Activated CD4-positive, alpha-beta T cell treated with anti-CD3 and anti-CD28 coated beads, Interleukin-2, amount 50 U/mL, for 16 hours (primary cell): ENCODE results near the gene SMAP2.

Experiments
- DNase-seq: peaks from one replicate; pipeline ENCODE4 v3.0.0-alpha.2; 2020

Gene SMAP2

GRCh38 chr1:40422630-40423263, 49.2 kb downstream of the SMAP2 start:
- no peak for DNase-seq

DNA sequence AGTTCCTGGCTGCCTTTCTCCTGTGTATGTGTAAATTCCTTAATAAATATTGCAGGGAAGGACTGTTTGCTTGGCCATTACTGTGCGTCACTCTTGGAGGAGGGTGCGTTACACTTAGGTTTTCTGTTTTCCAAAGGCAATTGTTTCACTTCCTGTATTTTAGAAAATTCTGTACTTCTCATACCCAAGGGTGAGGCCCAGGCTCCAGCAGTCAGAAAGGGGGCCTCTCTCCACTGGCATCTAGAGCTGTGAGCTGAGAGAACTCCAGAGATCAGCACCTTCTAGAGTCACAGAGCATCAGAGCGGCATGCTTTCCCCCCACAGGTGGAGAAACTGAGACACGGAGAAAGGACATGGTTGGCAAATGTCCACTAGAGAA, 49.7 kb downstream of the SMAP2 start:
- no peak for DNase-seq

DNA sequence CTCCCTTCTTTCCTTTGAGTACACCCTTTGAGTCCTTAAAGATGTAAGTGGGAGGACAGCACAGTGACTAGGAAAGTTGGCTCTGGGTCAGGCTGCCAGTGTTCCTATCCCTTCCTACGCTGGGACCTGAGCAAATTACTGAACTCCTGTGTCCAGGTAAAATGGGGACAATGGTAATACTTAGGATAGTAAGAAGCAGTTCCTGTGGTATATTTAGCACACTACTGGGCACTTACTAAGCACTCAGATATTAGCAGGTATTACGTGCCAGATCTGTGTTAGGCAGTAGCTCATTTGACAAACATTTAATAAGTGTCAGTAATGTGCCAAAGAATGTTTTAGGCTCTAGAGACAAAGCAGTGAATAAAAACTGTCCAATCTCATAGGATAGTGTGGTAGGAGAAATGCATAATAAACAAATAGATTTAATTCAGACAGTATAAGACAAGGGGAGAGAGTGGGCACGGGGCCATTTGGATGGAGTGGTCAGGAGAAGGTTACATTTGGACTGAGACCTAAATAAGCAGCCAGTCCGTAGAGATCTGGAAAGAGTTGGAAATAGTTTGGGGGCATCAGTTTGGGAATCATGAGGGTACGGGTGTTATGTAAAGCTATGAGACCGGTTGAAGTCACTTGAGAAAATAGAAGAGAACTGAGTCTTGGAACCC, 50.6 kb downstream of the SMAP2 start:
- DNase-seq = no peak

DNA sequence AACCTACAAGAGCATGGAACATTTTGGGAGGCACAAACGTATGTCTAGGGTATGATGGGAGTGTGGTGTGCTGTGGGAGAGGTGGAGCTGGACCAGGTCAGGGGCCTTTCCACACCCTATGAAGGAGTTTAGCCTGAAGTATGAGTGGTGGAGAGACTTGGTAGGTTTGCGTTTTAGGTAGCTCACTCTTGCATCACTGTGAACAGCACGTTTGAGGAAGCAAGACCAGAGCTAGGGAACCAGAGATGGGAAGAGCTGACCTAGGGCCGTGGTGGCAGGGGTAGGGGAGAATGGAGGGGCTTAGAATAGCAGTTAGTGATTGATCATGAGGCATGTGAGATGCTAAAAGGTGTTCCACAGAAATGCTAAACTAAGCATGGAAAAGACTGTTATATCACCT, 51.7 kb downstream of the SMAP2 start:
- no peak for DNase-seq

DNA sequence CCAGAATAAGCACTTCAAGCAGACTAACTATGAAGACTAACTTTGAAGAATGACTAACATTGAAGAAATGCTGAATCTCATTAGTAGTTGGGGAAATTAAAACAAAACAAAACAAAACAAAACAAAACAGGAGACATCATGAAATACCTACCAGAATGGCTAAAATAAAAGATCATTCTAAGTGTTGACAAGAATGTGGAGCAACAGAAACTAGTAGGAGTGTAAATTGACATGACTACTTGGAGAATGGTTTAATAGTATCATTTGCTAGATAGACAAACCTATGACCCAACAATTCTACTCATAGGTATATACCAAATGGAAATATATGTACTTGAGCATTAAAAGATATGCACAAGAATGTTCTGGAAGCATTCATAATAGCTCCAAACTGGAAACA, 57.9 kb downstream of the SMAP2 start:
- DNase-seq = no peak

- no peak for DNase-seq
Observed at GRCh38 chr1:40432644-40433390, 59.3 kb downstream of the SMAP2 start.

GRCh38 chr1:40435471-40435870, 61.9 kb downstream of the SMAP2 start:
- no peak for DNase-seq

- no peak for DNase-seq
Observed at GRCh38 chr1:40435876-40436275, 62.3 kb downstream of the SMAP2 start.

DNA sequence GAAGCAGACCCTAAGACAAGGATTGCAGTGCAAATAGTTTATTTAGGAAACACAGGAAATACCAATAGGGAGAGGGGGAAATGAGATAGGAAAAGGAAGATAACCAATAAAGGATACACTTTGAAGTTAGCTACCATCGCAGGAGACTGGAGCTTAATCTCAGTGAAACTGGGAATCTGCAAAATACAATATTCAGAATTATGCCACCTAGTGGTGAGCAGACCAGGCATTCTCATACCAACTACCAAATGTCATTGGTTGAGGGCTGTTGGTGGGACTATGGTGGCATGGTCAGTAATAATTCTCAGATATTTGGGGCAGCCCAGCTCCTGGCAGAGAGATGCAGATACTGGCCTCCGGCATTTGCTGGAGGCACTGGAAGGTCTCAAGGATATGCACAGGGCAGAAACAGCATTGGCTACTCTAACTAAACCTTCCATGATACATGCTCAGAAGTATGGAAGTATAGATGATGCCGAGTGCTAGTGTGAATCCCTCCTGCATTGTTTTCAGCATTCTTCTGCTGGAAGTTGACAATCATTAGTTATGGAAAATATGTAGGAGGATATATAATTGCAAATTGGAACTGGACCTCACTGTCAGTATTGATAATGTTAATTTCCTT, 65.0 kb downstream of the SMAP2 start:
- no peak for DNase-seq

DNA sequence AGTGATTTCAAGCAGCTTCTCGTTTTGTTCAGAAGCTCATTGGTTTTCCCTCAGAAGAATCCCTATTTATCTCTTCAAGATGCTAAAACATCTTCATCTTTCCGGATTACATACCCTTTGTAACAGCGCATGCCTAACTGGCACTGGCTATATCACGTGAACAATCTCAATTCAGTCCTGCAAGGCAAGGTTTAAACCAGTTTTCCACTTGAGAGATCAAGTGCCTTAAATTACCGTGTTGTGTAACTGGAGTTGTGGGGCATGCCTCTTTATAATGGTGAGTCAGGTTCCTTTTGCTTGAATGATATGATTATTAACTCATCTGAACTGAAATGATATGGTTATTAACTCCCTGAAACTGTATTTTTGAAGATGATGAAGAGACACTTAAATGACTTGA, 65.7 kb downstream of the SMAP2 start:
- no peak for DNase-seq

- DNase-seq = peak; percentile 94
Observed at GRCh38 chr1:40449684-40450494, 76.4 kb downstream of the SMAP2 start, which contains the start of gene ZFP69B. Gene ZFP69B, plus strand, starts transcription at chr1:40450476. Its CDS starts 486 bp downstream, at chr1:40450962.

DNA sequence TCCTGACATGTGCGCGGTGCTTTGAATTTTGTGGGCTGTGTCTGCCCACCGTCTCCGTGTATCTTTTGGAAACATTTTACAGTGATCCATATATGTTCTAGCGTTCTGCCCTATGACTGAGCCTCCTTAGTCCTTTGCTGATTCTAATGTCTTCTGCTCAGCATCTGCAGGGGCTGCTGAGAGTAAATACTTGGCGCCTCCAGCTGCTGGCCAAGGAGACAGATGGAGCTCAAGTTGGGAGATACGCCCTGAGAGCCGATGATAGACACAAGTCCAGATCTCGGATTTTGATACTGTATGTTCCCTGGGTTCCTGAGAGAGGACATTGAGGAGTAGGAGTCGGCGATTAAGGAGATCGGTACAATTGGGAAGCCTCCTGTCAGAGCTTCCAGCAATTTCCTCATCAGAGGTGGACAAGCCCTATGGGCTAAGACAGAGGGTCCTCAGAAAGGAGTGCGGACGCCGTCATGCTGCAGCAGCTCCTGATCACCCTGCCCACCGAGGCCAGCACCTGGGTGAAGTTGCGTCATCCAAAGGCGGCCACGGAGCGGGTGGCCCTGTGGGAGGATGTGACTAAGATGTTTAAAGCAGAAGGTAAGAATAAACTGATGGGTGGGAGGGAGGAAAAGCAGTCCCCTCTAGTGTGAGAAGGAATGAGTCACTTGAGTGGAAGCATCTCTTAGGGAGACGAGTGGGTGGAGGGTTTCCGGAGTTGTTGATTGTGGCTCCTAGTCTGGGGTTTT, 77.1 kb downstream of the SMAP2 start:
- peak; percentile 90 for DNase-seq

- no peak for DNase-seq
Observed at GRCh38 chr1:40451238-40451585, 77.7 kb downstream of the SMAP2 start.

GRCh38 chr1:40454873-40455272, 81.3 kb downstream of the SMAP2 start:
- no peak for DNase-seq

DNA sequence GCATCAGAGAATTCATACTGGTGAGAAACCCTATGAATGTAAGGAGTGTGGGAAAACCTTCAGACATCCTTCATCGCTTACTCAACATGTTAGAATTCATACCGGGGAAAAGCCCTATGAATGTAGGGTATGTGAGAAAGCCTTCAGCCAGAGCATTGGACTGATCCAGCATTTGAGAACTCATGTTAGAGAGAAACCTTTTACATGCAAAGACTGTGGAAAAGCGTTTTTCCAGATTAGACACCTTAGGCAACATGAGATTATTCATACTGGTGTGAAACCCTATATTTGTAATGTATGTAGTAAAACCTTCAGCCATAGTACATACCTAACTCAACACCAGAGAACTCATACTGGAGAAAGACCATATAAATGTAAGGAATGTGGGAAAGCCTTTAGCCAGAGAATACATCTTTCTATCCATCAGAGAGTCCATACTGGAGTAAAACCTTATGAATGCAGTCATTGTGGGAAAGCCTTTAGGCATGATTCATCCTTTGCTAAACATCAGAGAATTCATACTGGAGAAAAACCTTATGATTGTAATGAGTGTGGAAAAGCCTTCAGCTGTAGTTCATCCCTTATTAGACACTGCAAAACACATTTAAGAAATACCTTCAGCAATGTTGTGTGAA, 89.5 kb downstream of the SMAP2 start:
- DNase-seq = no peak

- DNase-seq = no peak
Observed at GRCh38 chr1:40469327-40469726, 95.8 kb downstream of the SMAP2 start.
